NCI-H526 treated with DMSO at 0.1 percent for 48 hours (cell line): ENCODE data around the gene CGB7.

Source experiments
- DNase-seq: peaks from one replicate; lab custom pipeline; 2025; lab: John Stamatoyannopoulos, UW

CGB7 gene

GRCh38 chr19:49016067-49016839 lies 41.3 kb downstream of the CGB7 start:
- no peak for DNase-seq

- DNase-seq = no peak
Observed at GRCh38 chr19:49014870-49015255, 42.7 kb downstream of the CGB7 start.

- DNase-seq = no peak
Observed at GRCh38 chr19:49014123-49014869, 43.3 kb downstream of the CGB7 start.

- DNase-seq = no peak
Observed at GRCh38 chr19:49011194-49011593, 46.4 kb downstream of the CGB7 start.

GRCh38 chr19:49010453-49010852 lies 47.1 kb downstream of the CGB7 start:
- no peak for DNase-seq

- no peak for DNase-seq
Observed at GRCh38 chr19:49009828-49010227, 47.7 kb downstream of the CGB7 start.

- DNase-seq = no peak
Observed at GRCh38 chr19:49006905-49007304, 50.6 kb downstream of the CGB7 start.

- DNase-seq = no peak
Observed at GRCh38 chr19:49004964-49005614, 52.5 kb downstream of the CGB7 start.
